ENCODE data around the gene EML2.
"Not testable (repeated sequence)": the region's sequence is repeated elsewhere in the genome, so short reads cannot be mapped to it uniquely, and the experiment has no call there.

EML2 gene

GRCh38 chr19:45650722-45651121 lies 11.5 kb upstream of the EML2 start:
- DNase-seq, result no peak

DNA sequence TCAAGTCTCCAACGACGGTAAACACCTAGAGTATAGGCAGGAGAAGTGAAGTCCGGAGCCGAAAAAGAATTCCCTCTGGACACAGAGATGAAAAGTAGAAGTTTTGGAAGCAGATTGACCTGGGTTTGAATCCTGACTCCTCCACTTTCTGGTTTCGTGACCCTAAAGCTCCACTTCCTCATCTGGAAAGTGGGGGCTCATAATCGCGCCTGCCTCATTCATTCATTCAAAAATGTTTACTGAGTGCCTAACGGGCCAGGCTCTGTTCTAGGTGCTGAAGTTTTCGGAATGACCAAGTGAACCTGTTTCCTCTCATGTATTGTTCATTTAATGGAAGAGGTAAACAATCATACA lies 7.1 kb upstream of the EML2 start:
- no peak for DNase-seq

GRCh38 chr19:45645631-45646344 lies 6.6 kb upstream of the EML2 start:
- peak; percentile 72 for DNase-seq

- no peak for DNase-seq
These were observed 6.0 kb upstream of the EML2 start for GRCh38 chr19:45645068-45645630.

GRCh38 chr19:45643927-45644771 lies 5.0 kb upstream of the EML2 start:
- DNase-seq, result no peak

DNA sequence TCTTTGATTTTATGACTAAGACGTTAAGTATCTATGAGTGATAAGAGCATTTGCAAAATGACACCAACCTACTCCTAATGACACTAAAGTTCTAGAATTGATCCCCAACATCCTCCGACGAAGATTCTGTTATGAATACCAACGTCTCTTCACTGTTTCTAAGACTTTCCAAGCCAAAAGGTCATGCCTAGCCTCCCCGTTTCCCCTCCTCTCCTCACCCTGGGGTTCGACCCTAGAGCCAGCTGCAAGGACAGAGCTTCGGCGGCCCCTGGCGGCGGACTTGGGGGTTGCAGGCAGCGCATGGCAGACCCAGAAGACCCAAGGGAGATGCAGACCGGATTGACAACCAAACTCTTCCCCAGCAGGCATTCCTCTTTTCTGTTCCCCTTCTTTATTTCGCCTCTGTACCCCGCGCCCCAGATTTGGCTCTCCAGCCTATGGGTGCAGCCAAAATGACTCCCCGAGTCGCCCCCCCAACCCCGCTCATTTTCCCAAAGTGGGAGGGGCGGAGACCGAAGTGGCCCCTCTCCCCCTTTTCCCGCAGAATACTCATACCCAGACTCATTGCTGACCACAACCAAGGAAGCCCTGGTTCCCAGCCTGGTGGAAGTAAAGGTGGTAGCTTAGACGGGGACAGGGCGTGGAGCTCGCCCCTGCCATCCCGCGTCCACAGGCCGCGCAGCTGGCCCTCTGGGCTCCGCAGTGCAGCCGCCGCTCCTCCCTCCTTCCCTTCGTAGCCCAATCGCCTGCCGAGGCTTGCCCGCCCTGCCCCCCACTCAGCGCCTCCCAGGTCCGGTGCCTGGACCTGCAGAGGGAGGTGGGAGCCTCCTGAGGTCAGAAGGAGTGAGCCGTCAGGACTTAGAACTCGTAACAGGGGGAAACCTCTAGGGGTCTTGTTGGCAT lies 4.1 kb upstream of the EML2 start:
- peak; percentile 96 for DNase-seq

- peak; percentile 77 for DNase-seq
These were observed 2.3 kb upstream of the EML2 start for GRCh38 chr19:45641274-45642105.

DNA sequence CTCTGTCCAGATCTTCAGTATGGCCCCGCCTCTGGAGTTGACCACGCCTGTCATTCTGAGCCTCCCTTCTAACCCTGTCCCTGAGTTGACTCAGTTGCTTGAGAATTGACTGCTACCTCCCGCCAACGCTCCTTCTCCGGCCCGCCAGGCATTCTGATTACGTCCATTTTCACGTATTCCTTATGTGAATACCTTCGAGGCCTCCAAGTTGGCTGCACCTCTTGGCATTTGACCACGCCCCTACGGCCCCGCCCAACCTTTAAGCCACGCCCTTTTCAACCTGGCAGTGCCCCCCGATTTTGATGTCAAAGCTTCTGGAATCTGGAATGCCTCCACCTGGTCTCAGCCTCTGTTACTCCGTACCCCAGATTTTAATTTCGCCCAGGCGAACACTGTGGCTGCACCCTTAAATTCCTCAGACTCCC lies 1.7 kb upstream of the EML2 start:
- DNase-seq, result peak; percentile 39

DNA sequence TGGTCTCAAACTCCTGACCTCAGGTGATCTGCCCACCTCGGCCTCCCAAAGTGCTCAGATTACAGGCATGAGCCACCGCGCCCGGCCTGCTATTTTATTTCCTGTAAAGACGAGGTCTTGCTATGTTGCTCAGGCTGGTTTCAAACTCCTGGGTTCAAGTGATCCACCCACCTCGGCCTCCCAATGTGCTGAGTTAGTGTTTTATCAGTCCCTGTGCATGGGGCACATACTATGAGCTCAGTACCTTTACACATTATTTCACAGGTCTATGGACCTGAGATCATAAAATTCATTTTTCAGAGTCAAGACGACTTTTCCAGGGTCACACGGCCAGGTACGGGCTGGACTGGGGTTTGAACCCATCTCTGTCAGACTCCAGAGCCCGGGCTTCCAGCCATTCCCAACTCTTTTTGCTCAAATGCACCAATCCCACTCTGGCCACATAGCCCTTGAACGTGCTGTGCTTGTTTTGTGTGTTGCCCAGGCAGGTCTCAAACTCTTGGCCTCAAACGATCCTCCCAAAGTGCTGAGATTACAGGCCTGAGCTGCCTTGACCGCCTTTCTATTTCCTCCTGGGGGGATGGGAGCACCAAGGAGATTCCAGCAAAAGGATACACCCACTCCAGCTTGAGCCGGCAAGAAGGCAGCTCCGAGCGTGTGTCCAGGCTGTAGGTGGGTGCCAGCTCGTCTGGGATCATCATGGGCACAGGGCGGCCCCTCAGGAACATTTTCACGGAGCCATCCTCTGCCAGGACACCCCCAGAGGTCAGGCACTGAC lies 1.1 kb downstream of the EML2 start:
- DNase-seq, result no peak

DNA sequence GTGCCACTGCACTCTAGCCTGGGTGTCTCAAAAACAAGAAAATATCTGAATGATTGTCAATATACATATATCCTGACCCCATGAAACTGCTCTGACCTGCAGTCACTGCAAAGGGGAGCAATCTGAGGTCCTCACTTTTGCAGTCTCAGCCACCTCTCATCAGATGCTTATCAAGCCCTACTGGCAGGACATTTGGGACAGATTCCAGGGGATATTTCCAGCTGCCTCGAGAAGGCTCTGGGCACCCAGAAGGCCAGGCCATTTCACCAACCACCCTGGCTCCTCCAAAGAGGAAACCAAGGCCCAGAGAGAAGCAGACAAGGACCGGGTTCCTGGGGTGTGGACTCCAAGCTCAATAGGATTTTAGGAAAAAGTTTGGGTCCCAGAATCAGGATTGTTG lies 2.3 kb downstream of the EML2 start:
- DNase-seq, result no peak

- DNase-seq, result no peak
These were observed 2.9 kb downstream of the EML2 start for GRCh38 chr19:45636275-45636674.

DNA sequence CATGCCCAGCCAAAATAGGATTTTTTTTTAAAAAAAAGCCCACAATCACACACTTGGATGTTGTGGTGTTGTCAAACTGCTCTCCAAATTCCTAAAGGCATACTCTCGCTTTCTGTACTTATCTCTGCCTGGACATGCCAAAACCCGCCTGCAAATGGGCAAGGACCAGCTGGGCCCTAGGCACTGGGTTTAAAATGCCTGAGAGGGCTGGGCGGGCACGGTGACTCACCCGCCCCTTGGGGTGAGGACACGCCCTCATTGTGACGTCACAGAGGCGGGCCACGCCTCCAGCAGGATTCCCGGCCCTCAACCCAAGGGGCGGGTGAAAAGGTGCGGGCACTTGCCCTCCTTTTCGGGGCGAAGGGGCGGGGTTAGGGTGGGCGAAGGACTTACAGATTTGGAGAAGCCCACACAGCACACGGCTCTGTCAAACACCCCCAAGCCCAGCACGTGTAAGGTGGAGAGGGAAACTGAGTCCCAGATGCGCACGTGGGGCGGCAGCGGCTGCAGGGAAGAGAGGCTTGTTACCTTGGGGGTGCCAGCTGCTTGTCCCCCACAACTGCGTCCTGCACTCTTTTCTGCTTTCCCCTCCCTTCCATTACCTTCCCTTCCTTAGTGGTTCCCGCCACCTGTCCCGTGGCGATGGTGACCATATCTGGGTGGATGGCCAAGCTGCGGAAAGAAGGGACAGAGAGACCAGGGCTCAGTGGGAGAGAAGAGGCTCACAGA lies 6.6 kb downstream of the EML2 start:
- peak; percentile 57 for DNase-seq

DNA sequence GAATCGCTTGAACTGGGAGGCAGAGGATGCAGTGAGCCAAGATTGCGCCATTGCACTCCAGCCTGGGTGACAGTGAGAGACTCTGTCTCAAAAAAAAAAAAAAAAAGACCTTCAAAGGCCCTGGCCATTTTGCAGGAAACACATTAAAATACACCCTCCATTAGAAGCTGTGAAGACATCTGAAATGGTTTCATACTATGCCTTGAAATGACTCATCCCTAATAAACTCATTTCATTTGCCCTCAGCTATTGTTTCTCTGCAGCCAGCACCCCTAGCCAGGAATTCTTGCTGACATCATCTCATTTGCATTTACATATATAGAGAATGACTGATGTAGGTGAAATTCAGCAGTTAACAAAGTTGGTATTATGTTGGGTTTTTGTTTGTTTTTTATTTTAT lies 8.7 kb downstream of the EML2 start:
- DNase-seq, result no peak

DNA sequence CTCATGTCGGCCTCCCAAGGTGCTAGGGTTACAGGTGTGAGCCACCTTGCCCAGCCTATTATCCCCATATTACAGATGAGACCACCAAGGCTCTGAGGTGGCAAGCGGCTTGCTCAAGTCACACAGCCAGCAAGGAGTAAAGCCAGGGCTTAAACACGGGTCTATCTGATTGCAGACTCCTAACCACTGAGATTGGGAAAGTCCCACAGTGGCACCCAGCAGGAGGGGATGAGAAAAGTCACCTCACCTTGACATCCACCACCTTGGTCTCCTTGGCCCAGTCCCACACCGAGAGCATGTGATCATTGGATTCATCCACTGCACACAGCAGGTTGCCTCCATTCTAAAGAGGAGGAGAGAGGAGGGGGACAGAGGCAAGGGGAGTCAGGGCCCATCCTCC lies 9.5 kb downstream of the EML2 start:
- no peak for DNase-seq

GRCh38 chr19:45628219-45628618 lies 11.0 kb downstream of the EML2 start:
- DNase-seq, result not testable (repeated sequence)

GRCh38 chr19:45623984-45624383 lies 15.2 kb downstream of the EML2 start:
- no peak for DNase-seq

GRCh38 chr19:45621976-45622503 lies 17.2 kb downstream of the EML2 start:
- DNase-seq, result no peak

GRCh38 chr19:45621389-45621788 lies 17.8 kb downstream of the EML2 start:
- DNase-seq, result no peak

- DNase-seq, result no peak
These were observed 22.5 kb downstream of the EML2 start for GRCh38 chr19:45616704-45617017.

All from stimulated activated CD4-positive, alpha-beta T cell treated with anti-CD3 and anti-CD28 coated beads, Interleukin-12 subunit alpha, Interleukin-12 subunit beta, amount 100 ng/mL, for 4 hours (primary cell).